HG02623 (cell line): Measurements from ENCODE around the gene RBBP5.
"Not testable (repeated sequence)": the region's sequence is repeated elsewhere in the genome, so short reads cannot be mapped to it uniquely, and the experiment has no call there.

ENCODE experiments used
- ATAC-seq: cut with Tn5 transposase; IDR thresholded peaks from one replicate; pipeline ENCODE4 v1.9.1; 2021; ENCODE audit warnings: moderate library complexity; ENCODE audit not compliant: unreplicated experiment

RBBP5 gene

GRCh38 chr1:205121660-205122488 is at the start of gene RBBP5:
TSS of gene RBBP5 (minus strand) at chr1:205121978. CDS start at chr1:205121873, 105 bp downstream.
- peak; percentile 89 for ATAC-seq

- no peak for ATAC-seq
Measured at GRCh38 chr1:205171369-205171768, 49.6 kb upstream of the RBBP5 start.

- no peak for ATAC-seq
Measured at GRCh38 chr1:205170532-205171269, 48.9 kb upstream of the RBBP5 start.

GRCh38 chr1:205169248-205169647 is 47.5 kb upstream of the RBBP5 start:
- no peak for ATAC-seq

- ATAC-seq = no peak
Measured at GRCh38 chr1:205168291-205168690, 46.5 kb upstream of the RBBP5 start.

GRCh38 chr1:205162301-205162700 is 40.5 kb upstream of the RBBP5 start:
- no peak for ATAC-seq

- ATAC-seq = no peak
Measured at GRCh38 chr1:205161076-205161475, 39.3 kb upstream of the RBBP5 start.

GRCh38 chr1:205158048-205158616 is 36.4 kb upstream of the RBBP5 start:
- ATAC-seq = no peak

- not testable (repeated sequence) for ATAC-seq
Measured at GRCh38 chr1:205155665-205156377, 34.0 kb upstream of the RBBP5 start.

GRCh38 chr1:205152505-205152904 is 30.7 kb upstream of the RBBP5 start:
- ATAC-seq = no peak

GRCh38 chr1:205150651-205151428 is 29.1 kb upstream of the RBBP5 start:
- ATAC-seq = no peak

GRCh38 chr1:205147191-205147835 is 25.5 kb upstream of the RBBP5 start:
- ATAC-seq = no peak

GRCh38 chr1:205144751-205145150 is 23.0 kb upstream of the RBBP5 start:
- ATAC-seq = no peak

GRCh38 chr1:205144046-205144720 is 22.4 kb upstream of the RBBP5 start:
- no peak for ATAC-seq

- no peak for ATAC-seq
Measured at GRCh38 chr1:205142102-205142469, 20.3 kb upstream of the RBBP5 start.

GRCh38 chr1:205141236-205142101 is 19.7 kb upstream of the RBBP5 start:
- ATAC-seq = peak; percentile 47

- ATAC-seq = no peak
Measured at GRCh38 chr1:205140113-205140512, 18.3 kb upstream of the RBBP5 start.

- ATAC-seq = no peak
Measured at GRCh38 chr1:205137901-205138300, 16.1 kb upstream of the RBBP5 start.
